Measurements from ENCODE around the gene NAALADL2.
"Not testable (repeated sequence)": the region's sequence is repeated elsewhere in the genome, so short reads cannot be mapped to it uniquely, and the experiment has no call there.

Gene NAALADL2

GRCh38 chr3:175484666-175485065 is 625.5 kb downstream of the NAALADL2 start:
- no peak for DNase-seq (ENCODE audit: low spot score)

- DNase-seq (ENCODE audit: low spot score): no peak
These were observed 626.3 kb downstream of the NAALADL2 start for GRCh38 chr3:175485436-175485835.

- no peak for DNase-seq (ENCODE audit: low spot score)
These were observed 627.1 kb downstream of the NAALADL2 start for GRCh38 chr3:175486255-175486654.

- DNase-seq (ENCODE audit: low spot score): no peak
These were observed 630.3 kb downstream of the NAALADL2 start for GRCh38 chr3:175489406-175489805.

- DNase-seq (ENCODE audit: low spot score): no peak
These were observed 634.2 kb downstream of the NAALADL2 start for GRCh38 chr3:175493301-175493700.

- DNase-seq (ENCODE audit: low spot score): no peak
These were observed 636.2 kb downstream of the NAALADL2 start for GRCh38 chr3:175495331-175495730.

GRCh38 chr3:175502155-175502554 is 643.0 kb downstream of the NAALADL2 start:
- DNase-seq (ENCODE audit: low spot score): no peak

GRCh38 chr3:175511219-175511785 is 652.2 kb downstream of the NAALADL2 start:
- DNase-seq (ENCODE audit: low spot score): no peak

GRCh38 chr3:175512700-175513099 is 653.6 kb downstream of the NAALADL2 start:
- DNase-seq (ENCODE audit: low spot score): no peak

GRCh38 chr3:175518459-175518858 is 659.3 kb downstream of the NAALADL2 start:
- no peak for DNase-seq (ENCODE audit: low spot score)

- DNase-seq (ENCODE audit: low spot score): no peak
These were observed 662.3 kb downstream of the NAALADL2 start for GRCh38 chr3:175521406-175521805.

- no peak for DNase-seq (ENCODE audit: low spot score)
These were observed 667.1 kb downstream of the NAALADL2 start for GRCh38 chr3:175526191-175526590.

- no peak for DNase-seq (ENCODE audit: low spot score)
These were observed 667.6 kb downstream of the NAALADL2 start for GRCh38 chr3:175526609-175527280.

- DNase-seq (ENCODE audit: low spot score): not testable (repeated sequence)
These were observed 669.6 kb downstream of the NAALADL2 start for GRCh38 chr3:175528693-175529092.

GRCh38 chr3:175535351-175535750 is 676.2 kb downstream of the NAALADL2 start:
- DNase-seq (ENCODE audit: low spot score): no peak

GRCh38 chr3:175546115-175546514 is 687.0 kb downstream of the NAALADL2 start:
- no peak for DNase-seq (ENCODE audit: low spot score)

- no peak for DNase-seq (ENCODE audit: low spot score)
These were observed 693.8 kb downstream of the NAALADL2 start for GRCh38 chr3:175552929-175553328.

GRCh38 chr3:175554801-175555200 is 695.7 kb downstream of the NAALADL2 start:
- no peak for DNase-seq (ENCODE audit: low spot score)

GRCh38 chr3:175558261-175558660 is 699.1 kb downstream of the NAALADL2 start:
- DNase-seq (ENCODE audit: low spot score): no peak

- DNase-seq (ENCODE audit: low spot score): no peak
These were observed 705.2 kb downstream of the NAALADL2 start for GRCh38 chr3:175564363-175564762.

GRCh38 chr3:175571096-175571495 is 712.0 kb downstream of the NAALADL2 start:
- no peak for DNase-seq (ENCODE audit: low spot score)

GRCh38 chr3:175573226-175573625 is 714.1 kb downstream of the NAALADL2 start:
- DNase-seq (ENCODE audit: low spot score): no peak

GRCh38 chr3:175580318-175580717 is 721.2 kb downstream of the NAALADL2 start:
- DNase-seq (ENCODE audit: low spot score): no peak

- no peak for DNase-seq (ENCODE audit: low spot score)
These were observed 726.8 kb downstream of the NAALADL2 start for GRCh38 chr3:175585898-175586297.
